Natural killer cell (primary cell): ENCODE measurements around the gene GUCY2F. TPM values are rescaled to one million over a fixed set of nuclear protein-coding genes. Genes with fewer than 3 reads are reported as not detected.

Source experiments
- ATAC-seq, 3 donors: fragments of 150-1000 bp in 2 of 3; fragments of 200-7000 bp in 1 of 3; cut with Tn5 transposase; 1 replicate in 1 of 3; 2 replicates in 2 of 3; pipeline ENCODE4 v1.10.0; 2021; ENCODE audit warnings: mild to moderate bottlenecking in 2 of 3, moderate library complexity in 2 of 3
- DNase-seq, 2 donors: peaks; one replicate each; pipeline versions ENCODE4 v3.0.0 to v3.0.0-alpha.2; 2013 to 2021; ENCODE audit warnings: mixed read lengths in 1 of 2
- H3K27ac ChIP-seq: one replicate; pipeline ENCODE4 v1.5.1; 2013; ENCODE audit warnings: mild to moderate bottlenecking, low read length
- H3K27me3 ChIP-seq: one replicate; pipeline ENCODE4 v1.6.1; 2013; ENCODE audit warnings: low read length; ENCODE audit not compliant: control insufficient read depth, insufficient read depth
- H3K36me3 ChIP-seq: one replicate; pipeline ENCODE4 v1.6.1; 2013; ENCODE audit warnings: low read length; ENCODE audit not compliant: control insufficient read depth, insufficient read depth
- H3K4me1 ChIP-seq: one replicate; pipeline ENCODE4 v1.6.1; 2013; ENCODE audit warnings: low read length; ENCODE audit not compliant: control insufficient read depth, insufficient read depth
- H3K4me3 ChIP-seq: one replicate; pipeline ENCODE4 v1.5.1; 2013; ENCODE audit warnings: low read length
- H3K9me3 ChIP-seq: one replicate; pipeline ENCODE4 v1.6.1; 2013; ENCODE audit warnings: low read length; ENCODE audit not compliant: control insufficient read depth, insufficient read depth
- H3K27ac Mint-ChIP-seq, 2 donors: one replicate each; pipeline ENCODE4 v1.8.0; 2022; ENCODE audit warnings: mild to moderate bottlenecking in 2 of 2, mixed read lengths in 2 of 2, moderate library complexity in 1 of 2
- H3K27me3 Mint-ChIP-seq, 2 donors: one replicate each; pipeline ENCODE4 v1.8.0; 2022; ENCODE audit warnings: low read depth in 2 of 2, mixed read lengths in 2 of 2
- H3K36me3 Mint-ChIP-seq: one replicate; pipeline ENCODE4 v1.8.0; 2022; ENCODE audit warnings: mixed read lengths
- H3K4me1 Mint-ChIP-seq, 2 donors: one replicate each; pipeline ENCODE4 v1.8.0; 2022; ENCODE audit warnings: mixed read lengths in 2 of 2
- H3K4me3 Mint-ChIP-seq: one replicate; pipeline ENCODE4 v1.8.0; 2022; ENCODE audit warnings: mild to moderate bottlenecking, moderate library complexity, mixed read lengths
- H3K9me3 Mint-ChIP-seq, 2 donors: one replicate each; pipeline ENCODE4 v1.8.0; 2022; ENCODE audit warnings: mixed read lengths in 2 of 2
- WGBS: methylation state at CpG from one replicate; pipeline ENCODE4 v1.1.7; 2013; ENCODE audit warnings: missing lambda C conversion rate; ENCODE audit not compliant: insufficient coverage; 5-methylcytosine and 5-hydroxymethylcytosine counted together
- intact Hi-C: fragments of 100-400 bp; cut with micrococcal nuclease; formaldehyde crosslinking; loops from one replicate; pipeline ENCODE4 v1.14.2; 2022
- total RNA-seq, 4 donors: library from RNA; stranded (reverse); fragments of 120-200 nt in 1 of 4; gene quantifications; one replicate each; pipeline versions ENCODE4 v1.2.3 to v1.2.4, GENCODE V29; 2013 to 2022
- TF ChIP-seq, protein P1 (sequence below): fragments of 200-600 bp; IDR thresholded peaks from one replicate; pipeline ENCODE4 v1.8.0; 2022; ENCODE audit warnings: antibody characterized with exemption

Gene GUCY2F
- not detected for total RNA-seq
- not detected for total RNA-seq (2013)

- 92% methylated on average over 3 of the region's 4 CpGs for WGBS
- DNase-seq (no peak), ATAC-seq (no peak)
- no peaks in the 10 kb centered on the region for H3K36me3 Mint-ChIP-seq
- H3K4me1 ChIP-seq = no peaks in the 10 kb centered on the region
- no peaks in the 10 kb centered on the region for H3K4me1 Mint-ChIP-seq
- H3K27me3 Mint-ChIP-seq = peaks cover 7 to 9% of the 10 kb centered on the region in 2 donors
- intact Hi-C loops = no loop called here
- no peak within 1 kb of the TSS for H3K4me3 Mint-ChIP-seq
- H3K9me3 ChIP-seq = no peaks in the 10 kb centered on the region
- H3K27me3 ChIP-seq = no peaks in the 10 kb centered on the region
- no peaks in the 10 kb centered on the region for H3K36me3 ChIP-seq
- no peak within 1 kb of the TSS for H3K4me3 ChIP-seq
- no peak within 1 kb of the TSS for H3K27ac ChIP-seq
- H3K9me3 Mint-ChIP-seq = no peaks in the 10 kb centered on the region
- TF ChIP-seq, protein P1, sequence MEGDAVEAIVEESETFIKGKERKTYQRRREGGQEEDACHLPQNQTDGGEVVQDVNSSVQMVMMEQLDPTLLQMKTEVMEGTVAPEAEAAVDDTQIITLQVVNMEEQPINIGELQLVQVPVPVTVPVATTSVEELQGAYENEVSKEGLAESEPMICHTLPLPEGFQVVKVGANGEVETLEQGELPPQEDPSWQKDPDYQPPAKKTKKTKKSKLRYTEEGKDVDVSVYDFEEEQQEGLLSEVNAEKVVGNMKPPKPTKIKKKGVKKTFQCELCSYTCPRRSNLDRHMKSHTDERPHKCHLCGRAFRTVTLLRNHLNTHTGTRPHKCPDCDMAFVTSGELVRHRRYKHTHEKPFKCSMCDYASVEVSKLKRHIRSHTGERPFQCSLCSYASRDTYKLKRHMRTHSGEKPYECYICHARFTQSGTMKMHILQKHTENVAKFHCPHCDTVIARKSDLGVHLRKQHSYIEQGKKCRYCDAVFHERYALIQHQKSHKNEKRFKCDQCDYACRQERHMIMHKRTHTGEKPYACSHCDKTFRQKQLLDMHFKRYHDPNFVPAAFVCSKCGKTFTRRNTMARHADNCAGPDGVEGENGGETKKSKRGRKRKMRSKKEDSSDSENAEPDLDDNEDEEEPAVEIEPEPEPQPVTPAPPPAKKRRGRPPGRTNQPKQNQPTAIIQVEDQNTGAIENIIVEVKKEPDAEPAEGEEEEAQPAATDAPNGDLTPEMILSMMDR = no peak
- no peak within 1 kb of the TSS for H3K27ac Mint-ChIP-seq
Observed at GRCh38 chrX:109481986-109482385, at the start of gene GUCY2F. Gene GUCY2F (minus strand): TSS chrX:109482086. CDS start chrX:109475936, 6,150 bp downstream.

DNA sequence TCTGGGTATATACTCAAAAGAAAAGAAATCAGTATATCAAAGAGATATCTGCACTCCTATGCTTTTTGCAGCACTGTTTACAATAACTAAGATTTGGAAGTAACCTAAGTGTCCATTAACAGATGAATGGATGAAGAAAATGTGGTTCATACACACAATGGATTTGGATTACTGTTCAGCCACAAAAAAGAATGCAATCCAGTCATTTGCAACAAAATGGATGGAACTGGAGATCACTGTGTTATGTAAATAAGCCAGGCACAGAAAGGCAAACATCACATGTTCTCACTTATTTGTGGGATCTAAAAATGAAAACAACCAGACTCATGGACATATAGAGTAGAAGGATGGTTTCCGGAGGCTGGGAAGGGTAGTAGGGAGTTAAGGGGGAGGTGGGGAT, 37.1 kb upstream of the GUCY2F start:
- Histone ChIP-seq H3K4me1 (no peaks in the 10 kb centered on the region), H3K36me3 (no peaks in the 10 kb centered on the region), H3K27me3 (no peaks in the 10 kb centered on the region), H3K9me3 (no peaks in the 10 kb centered on the region), H3K27ac (no peak overlapping the region), H3K4me3 (no peak overlapping the region)
- Mint-ChIP-seq H3K4me1 (no peaks in the 10 kb centered on the region), H3K27ac (no peak overlapping the region), H3K27me3 (peaks cover 19 to 61% of the 10 kb centered on the region in 2 donors), H3K4me3 (no peak overlapping the region), H3K9me3 (no peaks in the 10 kb centered on the region), H3K36me3 (no peaks in the 10 kb centered on the region)
- no peak for DNase-seq
- TF ChIP-seq, protein P1 = no peak
- no peak for ATAC-seq
- intact Hi-C loops = no loop called here
- WGBS = 100% methylated on average over 1 of the region's 1 CpG

GRCh38 chrX:109511113-109511512, 29.2 kb upstream of the GUCY2F start:
- H3K27ac ChIP-seq = no peak overlapping the region
- no peak overlapping the region for H3K4me3 Mint-ChIP-seq
- ATAC-seq = no peak
- H3K4me3 ChIP-seq = no peak overlapping the region
- H3K27ac Mint-ChIP-seq = no peak overlapping the region
- H3K9me3 Mint-ChIP-seq = no peaks in the 10 kb centered on the region
- H3K36me3 Mint-ChIP-seq = no peaks in the 10 kb centered on the region
- H3K9me3 ChIP-seq = no peaks in the 10 kb centered on the region
- no CpG with 5 or more reads among the region's 1 CpG for WGBS
- intact Hi-C loops = no loop called here
- H3K27me3 Mint-ChIP-seq = peaks cover 28 to 51% of the 10 kb centered on the region in 2 donors
- H3K27me3 ChIP-seq = no peaks in the 10 kb centered on the region
- no peaks in the 10 kb centered on the region for H3K4me1 ChIP-seq
- TF ChIP-seq, protein P1 = no peak
- no peaks in the 10 kb centered on the region for H3K36me3 ChIP-seq
- DNase-seq = no peak
- H3K4me1 Mint-ChIP-seq = no peaks in the 10 kb centered on the region

GRCh38 chrX:109508915-109509314, 27.0 kb upstream of the GUCY2F start:
- intact Hi-C loops = no loop called here
- no peaks in the 10 kb centered on the region for H3K27me3 ChIP-seq
- no peaks in the 10 kb centered on the region for H3K36me3 ChIP-seq
- Mint-ChIP-seq H3K27me3 (peaks cover 21 to 34% of the 10 kb centered on the region in 2 donors), H3K4me1 (no peaks in the 10 kb centered on the region), H3K4me3 (no peak overlapping the region), H3K36me3 (no peaks in the 10 kb centered on the region), H3K9me3 (no peaks in the 10 kb centered on the region), H3K27ac (no peak overlapping the region)
- TF ChIP-seq, protein P1 = no peak
- no peak overlapping the region for H3K27ac ChIP-seq
- H3K4me1 ChIP-seq = no peaks in the 10 kb centered on the region
- H3K9me3 ChIP-seq = no peaks in the 10 kb centered on the region
- no peak for ATAC-seq
- no peak overlapping the region for H3K4me3 ChIP-seq
- no peak for DNase-seq
